CD4-positive, alpha-beta memory T cell (primary cell): ENCODE measurements around the gene CCDC28A. TPM values are rescaled to one million over a fixed set of nuclear protein-coding genes. Genes with fewer than 3 reads are reported as not detected.

Source experiments
- CTCF ChIA-PET: fragments of 350-600 bp; sonication (Branson Sonifier 250); formaldehyde crosslinking; loops from one replicate; lab custom pipeline; 2021; ENCODE audit warnings: inconsistent platforms; ENCODE audit not compliant: partially characterized antibody; lab: Charles Lee
- POLR2A ChIA-PET: fragments of 350-600 bp; sonication (Branson Sonifier 250); formaldehyde crosslinking; loops from one replicate; lab custom pipeline; 2021; ENCODE audit not compliant: partially characterized antibody; lab: Charles Lee
- DNase-seq, 5 donors: peaks; one replicate each; pipeline versions ENCODE4 v3.0.0 to v3.0.0-alpha.2; 2020 to 2022; ENCODE audit warnings: mixed read lengths in 1 of 5
- H3K27ac ChIP-seq: one replicate; pipeline ENCODE4 v1.7.0; 2013; ENCODE audit warnings: low read depth, low read length
- H3K27me3 ChIP-seq: 2 replicates; pipeline ENCODE4 v1.7.0; 2013; ENCODE audit warnings: mild to moderate bottlenecking, low read length, moderate library complexity; ENCODE audit not compliant: insufficient read depth
- H3K36me3 ChIP-seq: 2 replicates; pipeline ENCODE4 v1.7.0; 2013; ENCODE audit warnings: mild to moderate bottlenecking, low read length, moderate library complexity; ENCODE audit not compliant: insufficient read depth
- H3K4me1 ChIP-seq: 2 replicates; pipeline ENCODE4 v1.7.0; 2013; ENCODE audit warnings: mild to moderate bottlenecking, low read length, moderate library complexity; ENCODE audit not compliant: insufficient read depth
- H3K4me3 ChIP-seq, 2 donors: one replicate each; pipeline ENCODE4 v1.7.0; 2013; ENCODE audit warnings: low read length in 2 of 2, mild to moderate bottlenecking in 1 of 2
- H3K9me3 ChIP-seq, 2 donors: one replicate each; pipeline ENCODE4 v1.7.0; 2013; ENCODE audit warnings: low read length in 2 of 2, control low read depth in 1 of 2; ENCODE audit not compliant: control insufficient read depth in 1 of 2
- H3K27ac Mint-ChIP-seq, 7 donors: one replicate each; pipeline ENCODE4 v1.8.0; 2020 to 2021; ENCODE audit warnings: mixed read lengths in 7 of 7, mild to moderate bottlenecking in 6 of 7, inconsistent platforms in 3 of 7, moderate library complexity in 3 of 7
- H3K27me3 Mint-ChIP-seq, 2 donors: one replicate each; pipeline ENCODE4 v1.8.0; 2020 to 2021; ENCODE audit warnings: mixed read lengths in 2 of 2
- H3K36me3 Mint-ChIP-seq, 2 donors: one replicate each; pipeline ENCODE4 v1.8.0; 2020 to 2021; ENCODE audit warnings: mixed read lengths in 2 of 2, inconsistent platforms in 1 of 2, mild to moderate bottlenecking in 1 of 2
- H3K4me1 Mint-ChIP-seq, 4 donors: one replicate each; pipeline ENCODE4 v1.8.0; 2020 to 2021; ENCODE audit warnings: mixed read lengths in 4 of 4, mild to moderate bottlenecking in 1 of 4
- H3K4me3 Mint-ChIP-seq, 8 donors: one replicate each; pipeline ENCODE4 v1.8.0; 2020 to 2021; ENCODE audit warnings: mixed read lengths in 8 of 8, mild to moderate bottlenecking in 7 of 8, moderate library complexity in 6 of 8, inconsistent platforms in 3 of 8
- H3K9me3 Mint-ChIP-seq, 8 donors: one replicate each; pipeline ENCODE4 v1.8.0; 2020 to 2021; ENCODE audit warnings: mixed read lengths in 8 of 8, mild to moderate bottlenecking in 5 of 8, inconsistent platforms in 3 of 8, moderate library complexity in 1 of 8
- intact Hi-C: fragments of 100-400 bp; cut with micrococcal nuclease; formaldehyde crosslinking; loops from one replicate; pipeline ENCODE4 v1.15.1; 2023
- polyA plus RNA-seq, 2 donors: library from polyadenylated mRNA; unstranded; fragments of 300-500 nt; fragmentation: Illumina TruSeq; gene quantifications; one replicate each; pipeline ENCODE4 v1.2.3, GENCODE V29; 2021
- total RNA-seq, 2 experiments: library from RNA; stranded (reverse); gene quantifications; one replicate each; pipeline ENCODE4 v1.2.3, GENCODE V29; 2021

The CCDC28A gene
- total and polyA plus RNA-seq, 4 experiments from 2014 or later: 32.4 to 54.8 (median 43.8) TPM

DNA sequence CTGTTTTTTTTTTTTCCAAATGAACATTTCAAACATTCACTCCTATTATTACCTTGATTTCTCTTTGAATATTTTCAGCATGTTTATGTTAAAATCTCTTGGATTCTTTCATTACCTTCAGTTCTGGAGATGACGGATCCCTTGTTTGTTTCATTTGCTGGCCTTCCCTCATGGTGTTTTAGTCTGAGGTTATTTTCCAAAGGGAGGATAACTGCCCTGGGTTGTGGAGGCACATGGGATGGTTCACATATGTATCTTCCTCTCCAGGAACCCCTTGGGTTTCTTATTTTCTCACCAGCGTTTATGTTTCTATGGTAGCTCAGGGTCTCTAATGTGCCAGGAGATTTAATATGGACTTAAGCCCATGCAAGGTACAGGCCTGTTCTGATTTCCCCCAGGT, 58.6 kb downstream of the CCDC28A start:
- Mint-ChIP-seq H3K36me3 (no peaks in the 10 kb centered on the region), H3K27me3 (peaks cover 0 to 2% of the 10 kb centered on the region in 2 donors)

DNA sequence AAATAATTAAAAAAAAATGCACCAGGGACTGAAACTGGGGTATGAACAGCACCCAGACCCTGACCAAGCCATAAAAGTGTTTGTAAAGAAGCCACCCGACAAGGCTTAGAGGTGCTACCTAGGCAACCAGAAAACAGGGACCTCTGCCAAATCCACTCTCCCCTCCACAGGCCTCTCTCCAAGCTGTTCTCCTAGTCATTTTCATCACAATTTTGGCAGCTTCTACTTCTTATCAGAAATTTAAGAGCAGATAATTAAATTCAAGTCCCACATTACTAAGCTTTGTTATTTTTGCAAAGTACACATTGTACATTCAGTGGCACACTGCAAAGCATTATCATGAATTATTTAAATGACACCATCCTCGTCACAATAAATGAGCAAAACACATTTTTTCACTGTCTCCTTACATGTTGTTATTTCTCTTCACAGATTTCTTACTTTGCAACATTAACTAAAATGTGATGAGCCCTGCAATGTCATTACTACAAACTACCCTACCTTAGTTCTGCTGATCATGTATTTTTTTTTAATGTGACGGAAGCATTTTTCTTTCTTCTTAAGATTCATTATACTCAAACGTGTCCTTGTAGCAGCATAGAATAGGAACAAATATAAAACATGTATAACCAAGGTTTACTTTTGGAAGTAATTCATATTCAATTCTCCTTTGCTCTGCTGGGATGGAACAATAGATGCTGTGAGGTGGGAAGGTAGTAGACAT, 60.4 kb downstream of the CCDC28A start:
- Histone ChIP-seq H3K4me3 (no peak overlapping the region), H3K27me3 (no peaks in the 10 kb centered on the region), H3K4me1 (no peaks in the 10 kb centered on the region), H3K27ac (no peak overlapping the region), H3K9me3 (no peaks in the 10 kb centered on the region), H3K36me3 (no peaks in the 10 kb centered on the region)
- ChIA-PET CTCF (no interaction called here), POLR2A (no interaction called here)
- Mint-ChIP-seq H3K36me3 (no peaks in the 10 kb centered on the region), H3K27ac (no peak overlapping the region), H3K4me1 (no peaks in the 10 kb centered on the region), H3K9me3 (peaks cover 0 to 2% (median 0%) of the 10 kb centered on the region in 8 donors), H3K4me3 (no peak overlapping the region), H3K27me3 (peaks cover 0 to 2% of the 10 kb centered on the region in 2 donors)
- DNase-seq: no peak
- intact Hi-C loops: no loop called here

More for the DNA sequence above, 58.6 kb downstream of the CCDC28A start:
- CTCF ChIA-PET: no interaction called here
- Histone ChIP-seq H3K4me1 (no peaks in the 10 kb centered on the region), H3K36me3 (no peaks in the 10 kb centered on the region), H3K4me3 (no peak overlapping the region), H3K27me3 (no peaks in the 10 kb centered on the region), H3K27ac (no peak overlapping the region), H3K9me3 (no peaks in the 10 kb centered on the region)
- intact Hi-C loops: no loop called here
- H3K9me3 Mint-ChIP-seq: peaks cover 0 to 2% (median 0%) of the 10 kb centered on the region in 8 donors
- H3K4me3 Mint-ChIP-seq: no peak overlapping the region
- no peaks in the 10 kb centered on the region for H3K4me1 Mint-ChIP-seq
- POLR2A ChIA-PET: no interaction called here
- H3K27ac Mint-ChIP-seq: no peak overlapping the region
- no peak for DNase-seq

DNA sequence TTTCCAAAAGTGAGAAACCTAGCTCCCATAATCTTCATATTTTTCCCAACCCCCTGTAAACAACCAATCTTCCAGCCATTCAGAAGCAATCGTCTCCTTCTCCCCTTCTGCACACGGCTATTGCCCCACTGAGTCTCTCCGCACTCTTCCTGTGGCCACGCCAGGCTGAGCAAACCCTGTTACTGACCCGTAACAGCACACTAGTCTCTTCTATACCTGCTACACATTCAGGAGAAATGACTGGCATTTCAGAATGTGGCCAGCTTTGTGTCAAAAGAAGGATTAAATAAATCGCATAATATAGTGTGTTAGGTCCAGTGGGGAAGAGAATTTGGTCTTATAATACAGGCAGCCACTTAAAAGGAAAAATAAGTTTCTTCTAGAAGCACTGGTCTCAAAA, 63.7 kb downstream of the CCDC28A start:
- DNase-seq: no peak
- POLR2A ChIA-PET: no interaction called here
- intact Hi-C loops: no loop called here
- Mint-ChIP-seq H3K4me1 (no peaks in the 10 kb centered on the region), H3K27me3 (peaks cover 0 to 3% of the 10 kb centered on the region in 2 donors), H3K27ac (no peak overlapping the region), H3K36me3 (no peaks in the 10 kb centered on the region), H3K9me3 (no peaks in the 10 kb centered on the region), H3K4me3 (no peak overlapping the region)
- no peaks in the 10 kb centered on the region for H3K27me3 ChIP-seq
- H3K27ac ChIP-seq: no peak overlapping the region
- H3K9me3 ChIP-seq: no peaks in the 10 kb centered on the region
- CTCF ChIA-PET: no interaction called here
- no peaks in the 10 kb centered on the region for H3K36me3 ChIP-seq
- no peaks in the 10 kb centered on the region for H3K4me1 ChIP-seq
- no peak overlapping the region for H3K4me3 ChIP-seq

Other genes starting within 250 kb of the CCDC28A start
- gene ECT2L, start 22.3 kb downstream of the CCDC28A start, total RNA-seq: not detected
- under 1 TPM in 1 of 2 donors, not detected in 1; 0.13 TPM for gene ECT2L, start 22.3 kb downstream of the CCDC28A start, polyA plus RNA-seq
- gene REPS1, start 214.5 kb downstream of the CCDC28A start, total RNA-seq: 10 to 100 TPM; 61.7 to 69.3 TPM
- gene REPS1, start 214.5 kb downstream of the CCDC28A start, polyA plus RNA-seq: 10 to 100 TPM; 22.3 to 44.2 TPM